AG09309 (cell line): Measurements from ENCODE around the gene TMEM259.

Source experiments
- DNase-seq: peaks from one replicate; pipeline ENCODE4 v3.0.0-alpha.2; 2010; ENCODE audit warnings: low read depth
- H3K4me3 ChIP-seq: 2 replicates; pipeline ENCODE4 v1.5.1; 2011; ENCODE audit warnings: mild to moderate bottlenecking, low read depth, low read length, moderate library complexity; ENCODE audit not compliant: control insufficient read depth
- CTCF ChIP-seq: IDR thresholded peaks from 2 replicates; pipeline ENCODE4 v1.5.1; 2011; ENCODE audit warnings: mild to moderate bottlenecking, low read depth, low read length, inconsistent platforms; ENCODE audit not compliant: insufficient read depth, control insufficient read depth; ENCODE audit errors: missing control alignments

TMEM259 gene

GRCh38 chr19:1019980-1020867 lies 699 bp downstream of the TMEM259 start:
- no peak for DNase-seq
- H3K4me3 ChIP-seq, result peak overlapping the region; percentile 93
- no peak for TF ChIP-seq CTCF

GRCh38 chr19:1019616-1019961 lies 1.3 kb downstream of the TMEM259 start:
- DNase-seq, result no peak
- peak overlapping the region; percentile 93 for H3K4me3 ChIP-seq

DNA sequence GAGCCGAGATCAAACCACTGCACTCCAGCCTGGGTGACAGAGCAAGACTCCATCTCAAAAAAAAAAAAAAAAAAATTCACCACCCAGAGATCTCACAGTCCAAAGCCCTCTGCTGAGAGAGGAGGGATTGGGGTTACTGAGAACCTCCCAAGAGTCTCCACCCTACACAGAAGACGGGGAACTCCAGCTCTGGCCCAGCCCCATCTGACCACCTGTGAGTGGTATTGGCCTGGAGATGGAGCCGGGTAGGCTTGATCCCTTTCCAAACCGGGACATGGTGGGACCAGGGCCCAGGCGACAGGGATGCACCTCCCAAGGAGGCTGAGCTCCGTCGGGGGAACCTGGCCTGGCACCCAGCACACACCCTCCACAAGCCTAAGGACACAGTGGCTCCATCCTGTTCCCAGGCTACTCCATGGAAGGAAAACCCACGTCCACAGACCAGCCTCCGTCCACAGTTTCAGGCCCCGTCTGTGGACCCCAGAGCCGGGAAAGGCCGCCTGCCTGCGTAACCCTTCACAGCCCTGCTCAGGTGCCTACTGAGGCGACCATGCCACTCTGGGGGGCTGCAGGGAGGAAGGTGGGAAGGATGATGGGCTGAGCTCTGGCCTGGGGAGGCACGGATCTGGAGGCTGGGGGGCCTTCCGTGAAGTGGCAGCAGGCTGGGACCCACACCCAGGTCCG lies 1.8 kb downstream of the TMEM259 start:
- no peak for DNase-seq
- no peak for TF ChIP-seq CTCF
- peak overlapping the region; percentile 93 for H3K4me3 ChIP-seq

More at GRCh38 chr19:1019616-1019961, 1.3 kb downstream of the TMEM259 start:
- TF ChIP-seq CTCF, result no peak

- no peak overlapping the region for H3K4me3 ChIP-seq
- DNase-seq, result no peak
- no peak for TF ChIP-seq CTCF
Observed at GRCh38 chr19:1018393-1018792, 2.5 kb downstream of the TMEM259 start.

GRCh38 chr19:1017906-1018305 lies 3.0 kb downstream of the TMEM259 start:
- H3K4me3 ChIP-seq, result no peak overlapping the region
- no peak for DNase-seq
- TF ChIP-seq CTCF, result no peak

GRCh38 chr19:1017115-1017905 lies 3.6 kb downstream of the TMEM259 start:
- DNase-seq, result no peak
- no peak overlapping the region; the same call in 1 of the 2 replicates for H3K4me3 ChIP-seq
- TF ChIP-seq CTCF, result no peak
